SK-N-SH (cell line): Measurements from ENCODE around the gene PRR35.

Experiments
- FOXM1 ChIP-seq: IDR thresholded peaks from 2 replicates; pipeline ENCODE4 v1.4.0; 2012; ENCODE audit warnings: low read depth, mild to moderate bottlenecking
- POLR2AphosphoS5 ChIP-seq: IDR thresholded peaks from 2 replicates; pipeline ENCODE4 v1.6.1; 2012; ENCODE audit warnings: low read depth, low read length
- RCOR1 ChIP-seq: fragments of 150-350 bp; IDR thresholded peaks from 2 replicates; pipeline ENCODE4 v1.6.1; 2017; ENCODE audit warnings: antibody characterized with exemption, low read length
- REST ChIP-seq: IDR thresholded peaks from 2 replicates; pipeline ENCODE4 v1.6.1; 2012; ENCODE audit warnings: mild to moderate bottlenecking, low read depth, low read length, moderate library complexity
- RFX5 ChIP-seq: IDR thresholded peaks from 2 replicates; pipeline ENCODE4 v1.6.1; 2012; ENCODE audit warnings: mild to moderate bottlenecking, improper control_type of control experiment, low read length
- SIN3A ChIP-seq: IDR thresholded peaks from 2 replicates; pipeline ENCODE4 v1.6.1; 2012; ENCODE audit warnings: low read depth, mild to moderate bottlenecking, low read length, moderate library complexity, borderline replicate concordance
- SMC3 ChIP-seq: IDR thresholded peaks from 2 replicates; pipeline ENCODE4 v1.6.1; 2012; ENCODE audit warnings: low read depth, low read length, improper control_type of control experiment
- TAF1 ChIP-seq: IDR thresholded peaks from 2 replicates; pipeline ENCODE4 v1.6.1; 2012; ENCODE audit warnings: low read depth, mild to moderate bottlenecking, low read length, moderate library complexity, borderline replicate concordance
- USF2 ChIP-seq: fragments of 150-350 bp; IDR thresholded peaks from 2 replicates; pipeline ENCODE4 v1.6.1; 2017; ENCODE audit warnings: antibody characterized with exemption, low read length, low read depth, borderline replicate concordance
- TF ChIP-seq, protein P1 (sequence below): fragments of 200-600 bp; sonication (generic); IDR thresholded peaks from 2 replicates; pipeline ENCODE4 v1.6.1; 2017; ENCODE audit warnings: antibody characterized with exemption, mild to moderate bottlenecking, moderate library complexity

DNA sequence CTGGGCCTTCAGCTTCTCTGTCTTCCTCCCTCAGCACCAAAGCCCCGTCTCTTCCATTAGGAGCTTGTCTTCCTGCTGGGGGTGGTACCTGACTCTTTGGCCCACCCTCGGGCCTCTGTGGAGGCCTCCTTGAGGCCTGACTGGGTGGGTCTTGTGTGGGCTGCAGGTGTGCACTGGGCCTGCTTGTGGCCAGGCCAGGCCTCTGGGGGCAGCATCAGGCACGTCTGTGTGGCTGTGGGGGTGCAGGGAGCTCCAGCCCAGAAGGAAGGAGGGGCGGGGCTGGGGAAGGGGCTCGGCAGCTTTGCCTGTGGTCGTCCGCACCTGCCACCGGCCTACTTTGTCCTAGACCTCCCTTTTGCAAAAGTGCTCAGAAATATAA, 16.6 kb downstream of the PRR35 start:
- TF ChIP-seq, protein P1, sequence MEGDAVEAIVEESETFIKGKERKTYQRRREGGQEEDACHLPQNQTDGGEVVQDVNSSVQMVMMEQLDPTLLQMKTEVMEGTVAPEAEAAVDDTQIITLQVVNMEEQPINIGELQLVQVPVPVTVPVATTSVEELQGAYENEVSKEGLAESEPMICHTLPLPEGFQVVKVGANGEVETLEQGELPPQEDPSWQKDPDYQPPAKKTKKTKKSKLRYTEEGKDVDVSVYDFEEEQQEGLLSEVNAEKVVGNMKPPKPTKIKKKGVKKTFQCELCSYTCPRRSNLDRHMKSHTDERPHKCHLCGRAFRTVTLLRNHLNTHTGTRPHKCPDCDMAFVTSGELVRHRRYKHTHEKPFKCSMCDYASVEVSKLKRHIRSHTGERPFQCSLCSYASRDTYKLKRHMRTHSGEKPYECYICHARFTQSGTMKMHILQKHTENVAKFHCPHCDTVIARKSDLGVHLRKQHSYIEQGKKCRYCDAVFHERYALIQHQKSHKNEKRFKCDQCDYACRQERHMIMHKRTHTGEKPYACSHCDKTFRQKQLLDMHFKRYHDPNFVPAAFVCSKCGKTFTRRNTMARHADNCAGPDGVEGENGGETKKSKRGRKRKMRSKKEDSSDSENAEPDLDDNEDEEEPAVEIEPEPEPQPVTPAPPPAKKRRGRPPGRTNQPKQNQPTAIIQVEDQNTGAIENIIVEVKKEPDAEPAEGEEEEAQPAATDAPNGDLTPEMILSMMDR: no peak; the same call in 1 of the 2 replicates
- no peak for TF ChIP-seq USF2
- no peak for TF ChIP-seq RCOR1
- TF ChIP-seq SMC3: no peak
- TF ChIP-seq POLR2AphosphoS5: no peak
- TF ChIP-seq REST: no peak
- no peak for TF ChIP-seq FOXM1
- no peak for TF ChIP-seq RFX5
- TF ChIP-seq TAF1: no peak
- TF ChIP-seq SIN3A: no peak
